Measurements from ENCODE around the gene YBEY.

DNA sequence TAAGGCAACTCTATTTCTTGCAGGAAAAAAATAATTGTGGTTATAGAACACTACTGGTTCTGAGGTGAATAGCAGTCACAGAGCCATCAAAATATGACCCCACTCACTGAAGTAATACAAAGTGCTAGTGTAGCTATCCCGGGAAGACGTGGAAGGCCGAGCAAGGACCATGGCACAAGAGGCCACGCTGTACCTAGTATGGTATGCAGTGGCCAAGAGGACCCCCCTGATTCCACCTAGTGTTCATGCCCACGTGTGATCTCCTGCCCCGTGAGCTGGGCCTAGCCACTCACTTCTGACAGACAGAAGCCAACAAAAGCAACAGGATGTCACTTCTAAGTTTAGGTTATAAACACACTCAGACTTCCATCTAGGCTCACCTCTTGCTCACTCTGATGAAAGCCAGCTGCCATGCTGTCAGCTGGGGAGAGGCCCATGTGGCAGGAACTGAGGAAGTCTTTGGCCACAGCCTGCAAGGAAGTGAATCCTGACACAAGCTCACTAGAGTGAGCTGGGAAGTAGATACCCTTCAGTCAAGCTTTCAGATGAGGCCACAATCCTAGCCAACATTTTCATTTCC is 35.9 kb upstream of the YBEY start:
- TF ChIP-seq CTCF (conservative IDR thresholded peaks at IDR 0.05) (no peak), EZH2 (IDR thresholded peaks at IDR 0.05; ENCODE audit: low read depth) (no peak)

Measured in PC-9 (cell line).